GM20000 (cell line): ENCODE measurements around the gene SLC7A14.

ENCODE experiments used
- DNase-seq: peaks from one replicate; pipeline ENCODE4 v3.0.0; 2012; ENCODE audit warnings: low spot score
- CTCF ChIP-seq: IDR thresholded peaks from 2 replicates; pipeline ENCODE4 v1.5.1; 2012; ENCODE audit warnings: mild to moderate bottlenecking, control low read depth; ENCODE audit errors: extremely low read depth, missing control alignments

SLC7A14 gene

GRCh38 chr3:170558427-170558826 lies 27.4 kb downstream of the SLC7A14 start:
- TF ChIP-seq CTCF, result no peak
- DNase-seq, result no peak

GRCh38 chr3:170555329-170555728 lies 30.5 kb downstream of the SLC7A14 start:
- TF ChIP-seq CTCF, result no peak
- DNase-seq, result no peak

- no peak for TF ChIP-seq CTCF
- DNase-seq, result no peak
Measured at GRCh38 chr3:170553788-170554757, 31.8 kb downstream of the SLC7A14 start.

GRCh38 chr3:170551252-170551651 lies 34.6 kb downstream of the SLC7A14 start:
- TF ChIP-seq CTCF, result no peak
- DNase-seq, result no peak

- no peak for TF ChIP-seq CTCF
- DNase-seq, result no peak
Measured at GRCh38 chr3:170542704-170543103, 43.2 kb downstream of the SLC7A14 start.

GRCh38 chr3:170539897-170540296 lies 46.0 kb downstream of the SLC7A14 start:
- no peak for DNase-seq
- no peak for TF ChIP-seq CTCF

GRCh38 chr3:170536712-170537111 lies 49.2 kb downstream of the SLC7A14 start:
- DNase-seq, result no peak
- TF ChIP-seq CTCF, result no peak
